Prostate gland (tissue), 2 donors: ENCODE data around the gene SLCO4A1. TPM values are rescaled to one million over a fixed set of nuclear protein-coding genes. Genes with fewer than 3 reads are reported as not detected.

Experiments used
- DNase-seq: peaks from one replicate; pipeline ENCODE4 v3.0.0-alpha.2; 2019; ENCODE audit warnings: low spot score
- H3K27ac ChIP-seq, 2 donors: fragments of 200-600 bp; sonication (generic); 2 replicates each; pipeline ENCODE4 v1.5.1; 2017 to 2019
- H3K27me3 ChIP-seq: fragments of 200-600 bp; sonication (generic); replicated peaks from 2 replicates; pipeline ENCODE4 v1.5.1; 2019; ENCODE audit not compliant: insufficient read depth
- H3K36me3 ChIP-seq, 2 donors: fragments of 200-600 bp; sonication (generic); 1 replicate in 1 of 2; 2 replicates in 1 of 2; pipeline versions ENCODE4 v1.5.1 to v1.8.1; 2017 to 2019
- H3K4me1 ChIP-seq: fragments of 200-600 bp; sonication (generic); replicated peaks from 2 replicates; pipeline ENCODE4 v1.5.1; 2019
- H3K4me3 ChIP-seq, 2 donors: fragments of 200-600 bp; sonication (generic); 2 replicates each; pipeline ENCODE4 v1.5.1; 2017 to 2019
- H3K9me3 ChIP-seq: fragments of 200-600 bp; sonication (generic); 2 replicates; pipeline ENCODE4 v1.5.1; 2017
- POLR2A ChIP-seq: fragments of 450-650 bp; IDR thresholded peaks from one replicate; pipeline ENCODE4 v1.6.1; 2016; ENCODE audit warnings: antibody characterized with exemption, mild to moderate bottlenecking
- POLR2AphosphoS5 ChIP-seq: sonication (generic); formaldehyde crosslinking; IDR thresholded peaks from one replicate; pipeline ENCODE4 v1.6.1; 2017; ENCODE audit warnings: antibody characterized with exemption
- WGBS: methylation state at CpG from one replicate; pipeline ENCODE4 v1.1.5; 2018; 5-methylcytosine and 5-hydroxymethylcytosine counted together
- intact Hi-C: fragments of 100-400 bp; cut with DNase I; formaldehyde crosslinking; loops from one replicate; pipeline ENCODE4 v1.14.2; 2022
- total RNA-seq, 2 donors: library from RNA; depleted of rRNA; stranded (reverse); fragments of >200 nt; gene quantifications; one replicate each; pipeline ENCODE4 v1.1.0, GENCODE V29; 2016
- TF ChIP-seq, protein P1 (sequence below), 4 experiments: fragments of 200-600 bp in 2 of 4; fragments of 450-650 bp in 2 of 4; sonication (generic) in 2 of 4; IDR thresholded peaks; 1 replicate in 3 of 4; 2 replicates in 1 of 4; pipeline ENCODE4 v1.5.1; 2016 to 2019; ENCODE audit warnings: antibody characterized with exemption in 4 of 4, mild to moderate bottlenecking in 2 of 4, moderate library complexity in 2 of 4

Gene SLCO4A1
- total RNA-seq, 2 donors from 2014 or later, result 4.5 to 12.3 TPM

DNA sequence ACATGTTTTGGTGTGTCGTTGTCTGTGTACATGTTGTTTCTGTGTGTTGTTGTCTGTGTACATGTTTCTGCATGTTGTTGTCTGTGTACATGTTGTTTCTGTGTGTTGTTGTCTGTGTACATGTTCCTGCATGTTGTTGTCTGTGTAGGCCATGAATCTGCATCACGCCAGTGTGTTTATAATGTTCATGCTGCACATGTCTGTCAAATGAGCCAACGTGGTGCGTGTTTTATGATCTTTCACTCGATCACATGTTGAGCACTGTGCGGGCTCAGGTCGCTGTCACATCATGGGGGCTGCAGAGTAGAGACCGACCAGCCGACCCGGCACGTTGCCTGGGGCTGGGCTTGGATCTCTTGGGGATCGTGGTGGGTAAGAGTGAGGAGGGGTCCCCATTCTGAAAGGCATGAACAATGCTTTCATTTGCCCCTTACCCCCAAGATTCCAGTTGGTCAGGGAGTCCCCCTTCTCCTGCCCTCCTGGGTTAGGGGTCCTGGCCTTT, 26.5 kb upstream of the SLCO4A1 start:
- Histone ChIP-seq H3K27ac (no peak overlapping the region), H3K4me3 (no peak overlapping the region), H3K27me3 (no peaks in the 10 kb centered on the region), H3K4me1 (no peaks in the 10 kb centered on the region), H3K9me3 (no peaks in the 10 kb centered on the region), H3K36me3 (no peaks in the 10 kb centered on the region)
- intact Hi-C loops, result loop anchor here (5.0 kb wide), 1 partner anchor 208 kb away; the partner anchor contains the start of gene CABLES2
- TF ChIP-seq, protein P1, sequence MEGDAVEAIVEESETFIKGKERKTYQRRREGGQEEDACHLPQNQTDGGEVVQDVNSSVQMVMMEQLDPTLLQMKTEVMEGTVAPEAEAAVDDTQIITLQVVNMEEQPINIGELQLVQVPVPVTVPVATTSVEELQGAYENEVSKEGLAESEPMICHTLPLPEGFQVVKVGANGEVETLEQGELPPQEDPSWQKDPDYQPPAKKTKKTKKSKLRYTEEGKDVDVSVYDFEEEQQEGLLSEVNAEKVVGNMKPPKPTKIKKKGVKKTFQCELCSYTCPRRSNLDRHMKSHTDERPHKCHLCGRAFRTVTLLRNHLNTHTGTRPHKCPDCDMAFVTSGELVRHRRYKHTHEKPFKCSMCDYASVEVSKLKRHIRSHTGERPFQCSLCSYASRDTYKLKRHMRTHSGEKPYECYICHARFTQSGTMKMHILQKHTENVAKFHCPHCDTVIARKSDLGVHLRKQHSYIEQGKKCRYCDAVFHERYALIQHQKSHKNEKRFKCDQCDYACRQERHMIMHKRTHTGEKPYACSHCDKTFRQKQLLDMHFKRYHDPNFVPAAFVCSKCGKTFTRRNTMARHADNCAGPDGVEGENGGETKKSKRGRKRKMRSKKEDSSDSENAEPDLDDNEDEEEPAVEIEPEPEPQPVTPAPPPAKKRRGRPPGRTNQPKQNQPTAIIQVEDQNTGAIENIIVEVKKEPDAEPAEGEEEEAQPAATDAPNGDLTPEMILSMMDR (IDR thresholded peaks at IDR 0.05), result no peak
- no peak for TF ChIP-seq POLR2AphosphoS5
- no peak for TF ChIP-seq POLR2A
- DNase-seq, result no peak
- 90% methylated on average over 12 of the region's 12 CpGs for WGBS

DNA sequence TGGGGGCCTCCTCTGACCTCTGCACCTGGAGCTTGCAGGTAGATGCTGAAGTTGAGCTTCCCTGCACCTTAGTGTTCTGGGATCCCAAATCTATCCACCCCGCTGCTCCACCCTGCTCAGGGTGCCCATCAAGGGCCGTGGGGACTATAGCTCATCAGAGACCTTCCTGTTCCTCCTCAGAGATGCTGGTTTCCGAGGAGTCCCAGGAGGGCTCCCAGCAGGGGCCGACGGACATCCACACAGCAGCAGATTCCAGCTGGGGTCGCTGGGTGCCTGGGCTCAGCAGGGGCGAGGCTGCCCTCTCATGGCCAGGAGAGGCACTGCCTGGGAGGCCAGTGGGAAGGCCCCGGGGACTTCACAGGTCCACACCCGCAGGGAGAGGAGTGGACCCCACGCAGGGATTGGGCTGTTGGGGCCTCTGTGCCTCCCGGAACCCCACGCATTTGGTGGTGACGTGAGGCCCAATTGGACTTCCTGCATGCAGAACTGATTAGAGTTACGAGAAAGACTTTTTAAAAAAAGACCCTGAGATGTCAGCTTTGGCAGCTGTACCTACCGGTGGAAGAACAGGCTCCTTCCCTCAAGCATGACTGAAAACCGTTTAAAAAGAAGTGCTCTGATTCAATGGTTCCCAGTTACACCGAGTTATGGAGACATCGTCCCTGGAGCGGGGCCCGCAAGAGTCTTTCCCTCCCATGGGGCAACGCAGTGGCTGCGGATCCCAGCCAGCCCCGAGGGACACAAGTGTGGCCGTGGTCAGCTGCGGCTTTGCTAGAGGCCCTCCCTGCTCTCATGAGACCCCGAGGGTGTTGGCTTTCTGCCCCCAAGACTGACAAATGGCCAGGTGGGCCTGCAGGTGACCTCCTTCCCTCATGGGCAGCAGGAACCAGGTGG, 25.3 kb upstream of the SLCO4A1 start:
- intact Hi-C loops, result loop anchor here (1.0 to 5.0 kb wide), 2 partner anchors 117 to 210 kb away; partner anchors contain the start of gene CABLES2
- H3K36me3 ChIP-seq, result no peaks in the 10 kb centered on the region
- H3K27me3 ChIP-seq, result no peaks in the 10 kb centered on the region
- no peaks in the 10 kb centered on the region for H3K9me3 ChIP-seq
- peak; percentile 8 for TF ChIP-seq POLR2AphosphoS5
- TF ChIP-seq, protein P1 (IDR thresholded peaks at IDR 0.05), result peak; percentile 76 to 97 (median 86)
- TF ChIP-seq POLR2A, result no peak
- H3K4me3 ChIP-seq, result no peak overlapping the region
- H3K4me1 ChIP-seq, result no peaks in the 10 kb centered on the region
- no peak overlapping the region for H3K27ac ChIP-seq
- 36% methylated on average over 25 of the region's 26 CpGs for WGBS
- peak; percentile 45 for DNase-seq

GRCh38 chr20:62617711-62618483, 24.4 kb upstream of the SLCO4A1 start:
- H3K4me3 ChIP-seq, result no peak overlapping the region
- no peak for DNase-seq
- H3K27me3 ChIP-seq, result no peaks in the 10 kb centered on the region
- no peak overlapping the region for H3K27ac ChIP-seq
- TF ChIP-seq POLR2A (no peak), POLR2AphosphoS5 (no peak)
- TF ChIP-seq, protein P1 (IDR thresholded peaks at IDR 0.05), result no peak
- H3K36me3 ChIP-seq, result no peaks in the 10 kb centered on the region
- H3K4me1 ChIP-seq, result peaks cover 3% of the 10 kb centered on the region
- WGBS, result 67% methylated on average over 23 of the region's 23 CpGs
- intact Hi-C loops, result loop anchor here (1.0 to 5.0 kb wide), 2 partner anchors 118 to 211 kb away; partner anchors contain the start of gene CABLES2
- H3K9me3 ChIP-seq, result no peaks in the 10 kb centered on the region

GRCh38 chr20:62618611-62619529, 23.4 kb upstream of the SLCO4A1 start:
- Histone ChIP-seq H3K9me3 (no peaks in the 10 kb centered on the region), H3K4me1 (peaks cover 11% of the 10 kb centered on the region), H3K36me3 (no peaks in the 10 kb centered on the region), H3K4me3 (no peak overlapping the region), H3K27ac (no peak overlapping the region), H3K27me3 (no peaks in the 10 kb centered on the region)
- TF ChIP-seq, protein P1 (IDR thresholded peaks at IDR 0.05), result no peak
- no peak for TF ChIP-seq POLR2AphosphoS5
- DNase-seq, result no peak
- intact Hi-C loops, result loop anchor here (5.0 kb wide), 1 partner anchor 212 kb away; the partner anchor contains the start of gene CABLES2
- WGBS, result 77% methylated on average over 23 of the region's 26 CpGs
